ENCODE results near the gene CEP63. TPM values are rescaled to one million over a fixed set of nuclear protein-coding genes. Genes with fewer than 3 reads are reported as not detected.

Gene CEP63
- polyA plus RNA-seq, 1 donor from 2014 or later: 14.1 TPM

DNA sequence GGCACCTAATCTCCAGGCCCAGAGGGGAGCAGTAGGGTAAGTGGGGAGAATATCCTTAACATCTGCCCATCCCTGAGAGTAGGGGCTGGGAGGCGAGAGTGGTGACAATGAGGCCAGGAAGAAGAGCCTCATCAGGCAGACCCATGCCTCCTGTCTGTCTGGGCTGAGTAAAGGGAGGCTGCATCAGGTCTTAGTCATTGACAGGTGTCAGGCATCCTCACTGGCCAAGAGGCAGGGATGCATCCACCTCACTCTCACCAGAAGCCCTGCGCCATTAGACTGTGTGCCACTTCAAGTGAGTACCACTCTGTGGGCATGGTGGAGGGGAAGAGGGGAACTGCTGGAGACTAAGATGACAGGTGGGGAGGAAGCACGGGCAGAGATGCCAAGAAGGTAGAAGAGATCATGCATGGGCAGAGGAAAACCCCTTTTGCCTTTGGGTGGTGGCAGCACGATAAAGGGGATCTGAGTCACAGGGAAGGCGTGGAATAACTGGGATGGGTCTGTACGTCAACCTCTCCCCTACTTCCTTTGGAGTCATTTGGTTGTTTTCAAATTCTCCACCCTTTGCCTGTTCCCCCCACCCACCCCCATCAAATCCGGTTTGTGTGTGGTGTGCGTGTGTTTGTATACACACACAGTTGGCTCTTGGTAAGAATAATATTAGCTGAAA is 14.2 kb upstream of the CEP63 start:
- H4K20me1 ChIP-seq (ENCODE audit: insufficient read depth): no peaks in the 10 kb centered on the region
- H3K4me2 ChIP-seq (ENCODE audit: low read length): no peak overlapping the region
- H3K27me3 ChIP-seq (ENCODE audit: insufficient read depth, low read depth, low read length): no peaks in the 10 kb centered on the region
- no peaks in the 10 kb centered on the region for H3K79me2 ChIP-seq (replicated peaks; ENCODE audit: insufficient read depth, low read length)
- H2AFZ ChIP-seq (ENCODE audit: low read depth, low read length): no peak overlapping the region
- H3K4me3 ChIP-seq (ENCODE audit: low read length): no peak overlapping the region
- H3F3A ChIP-seq (ENCODE audit: insufficient read depth, low read length, poor library complexity, severe bottlenecking): no peaks in the 10 kb centered on the region
- H3K9me3 ChIP-seq (ENCODE audit: low read length): no peaks in the 10 kb centered on the region
- TF ChIP-seq EP300 (conservative IDR thresholded peaks at IDR 0.05; ENCODE audit: poor library complexity, severe bottlenecking) (no peak), TAF1 (IDR thresholded peaks at IDR 0.05; ENCODE audit: low read depth) (no peak), CTCF (IDR thresholded peaks at IDR 0.05; ENCODE audit: poor library complexity, severe bottlenecking) (no peak), SMC3 (conservative IDR thresholded peaks at IDR 0.05; ENCODE audit: poor library complexity) (no peak), MXI1 (conservative IDR thresholded peaks at IDR 0.05; ENCODE audit: poor library complexity, severe bottlenecking) (no peak), RAD21 (conservative IDR thresholded peaks at IDR 0.05) (no peak), EZH2 (IDR thresholded peaks at IDR 0.05; ENCODE audit: borderline replicate concordance, insufficient read depth, low read length, poor library complexity, severe bottlenecking) (no peak), POLR2AphosphoS5 (IDR thresholded peaks at IDR 0.05) (no peak)
- TF ChIP-seq, protein P1, sequence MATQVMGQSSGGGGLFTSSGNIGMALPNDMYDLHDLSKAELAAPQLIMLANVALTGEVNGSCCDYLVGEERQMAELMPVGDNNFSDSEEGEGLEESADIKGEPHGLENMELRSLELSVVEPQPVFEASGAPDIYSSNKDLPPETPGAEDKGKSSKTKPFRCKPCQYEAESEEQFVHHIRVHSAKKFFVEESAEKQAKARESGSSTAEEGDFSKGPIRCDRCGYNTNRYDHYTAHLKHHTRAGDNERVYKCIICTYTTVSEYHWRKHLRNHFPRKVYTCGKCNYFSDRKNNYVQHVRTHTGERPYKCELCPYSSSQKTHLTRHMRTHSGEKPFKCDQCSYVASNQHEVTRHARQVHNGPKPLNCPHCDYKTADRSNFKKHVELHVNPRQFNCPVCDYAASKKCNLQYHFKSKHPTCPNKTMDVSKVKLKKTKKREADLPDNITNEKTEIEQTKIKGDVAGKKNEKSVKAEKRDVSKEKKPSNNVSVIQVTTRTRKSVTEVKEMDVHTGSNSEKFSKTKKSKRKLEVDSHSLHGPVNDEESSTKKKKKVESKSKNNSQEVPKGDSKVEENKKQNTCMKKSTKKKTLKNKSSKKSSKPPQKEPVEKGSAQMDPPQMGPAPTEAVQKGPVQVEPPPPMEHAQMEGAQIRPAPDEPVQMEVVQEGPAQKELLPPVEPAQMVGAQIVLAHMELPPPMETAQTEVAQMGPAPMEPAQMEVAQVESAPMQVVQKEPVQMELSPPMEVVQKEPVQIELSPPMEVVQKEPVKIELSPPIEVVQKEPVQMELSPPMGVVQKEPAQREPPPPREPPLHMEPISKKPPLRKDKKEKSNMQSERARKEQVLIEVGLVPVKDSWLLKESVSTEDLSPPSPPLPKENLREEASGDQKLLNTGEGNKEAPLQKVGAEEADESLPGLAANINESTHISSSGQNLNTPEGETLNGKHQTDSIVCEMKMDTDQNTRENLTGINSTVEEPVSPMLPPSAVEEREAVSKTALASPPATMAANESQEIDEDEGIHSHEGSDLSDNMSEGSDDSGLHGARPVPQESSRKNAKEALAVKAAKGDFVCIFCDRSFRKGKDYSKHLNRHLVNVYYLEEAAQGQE (IDR thresholded peaks at IDR 0.05; ENCODE audit: borderline replicate concordance): no peak
- no peak overlapping the region for H3K9ac ChIP-seq (ENCODE audit: low read length)
- no peak overlapping the region for H3K27ac ChIP-seq (ENCODE audit: low read length)
- H3K36me3 ChIP-seq (ENCODE audit: insufficient read depth, low read length): no peaks in the 10 kb centered on the region
- H3K9me2 ChIP-seq (ENCODE audit: insufficient read depth, low read length): no peaks in the 10 kb centered on the region

DNA sequence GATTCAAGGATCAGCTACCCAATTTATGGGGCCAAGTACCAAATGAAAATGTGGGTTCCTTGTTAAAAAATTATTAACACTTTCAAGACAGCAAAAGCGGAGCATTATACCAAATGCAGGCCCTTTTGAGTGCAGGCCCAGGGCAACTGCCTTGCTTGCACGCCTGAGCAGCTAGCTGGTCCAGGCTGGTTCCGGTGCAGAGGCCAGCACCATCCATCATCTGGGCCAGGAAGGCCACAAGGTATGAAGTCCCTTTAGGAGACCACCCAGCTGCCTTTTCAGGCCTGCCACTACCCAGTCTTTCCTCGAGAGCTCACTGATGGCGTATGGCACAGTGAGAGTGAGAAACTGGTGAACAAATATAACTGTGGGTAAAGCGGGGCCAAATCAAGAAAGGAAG is 13.0 kb upstream of the CEP63 start:
- H3K36me3 ChIP-seq (ENCODE audit: insufficient read depth, low read length): no peaks in the 10 kb centered on the region
- TF ChIP-seq CTCF (IDR thresholded peaks at IDR 0.05; ENCODE audit: poor library complexity, severe bottlenecking) (no peak), SMC3 (conservative IDR thresholded peaks at IDR 0.05; ENCODE audit: poor library complexity) (no peak), POLR2AphosphoS5 (IDR thresholded peaks at IDR 0.05) (no peak), RAD21 (conservative IDR thresholded peaks at IDR 0.05) (no peak), MXI1 (conservative IDR thresholded peaks at IDR 0.05; ENCODE audit: poor library complexity, severe bottlenecking) (no peak), TAF1 (IDR thresholded peaks at IDR 0.05; ENCODE audit: low read depth) (no peak), EZH2 (IDR thresholded peaks at IDR 0.05; ENCODE audit: borderline replicate concordance, insufficient read depth, low read length, poor library complexity, severe bottlenecking) (no peak), EP300 (conservative IDR thresholded peaks at IDR 0.05; ENCODE audit: poor library complexity, severe bottlenecking) (no peak)
- TF ChIP-seq, protein P1 (IDR thresholded peaks at IDR 0.05; ENCODE audit: borderline replicate concordance): no peak
- H3K9ac ChIP-seq (ENCODE audit: low read length): no peak overlapping the region
- no peaks in the 10 kb centered on the region for H4K20me1 ChIP-seq (ENCODE audit: insufficient read depth)
- no peak overlapping the region for H3K4me3 ChIP-seq (ENCODE audit: low read length)
- no peak overlapping the region for H3K4me2 ChIP-seq (ENCODE audit: low read length)
- H3K9me3 ChIP-seq (ENCODE audit: low read length): no peaks in the 10 kb centered on the region
- no peaks in the 10 kb centered on the region for H3K9me2 ChIP-seq (ENCODE audit: insufficient read depth, low read length)
- no peak overlapping the region for H3K27ac ChIP-seq (ENCODE audit: low read length)
- no peak overlapping the region for H2AFZ ChIP-seq (ENCODE audit: low read depth, low read length)
- no peaks in the 10 kb centered on the region for H3K27me3 ChIP-seq (ENCODE audit: insufficient read depth, low read depth, low read length)
- H3K79me2 ChIP-seq (replicated peaks; ENCODE audit: insufficient read depth, low read length): no peaks in the 10 kb centered on the region
- no peaks in the 10 kb centered on the region for H3F3A ChIP-seq (ENCODE audit: insufficient read depth, low read length, poor library complexity, severe bottlenecking)
